Endothelial cell of umbilical vein (primary cell): ENCODE data around the gene HRH2.

Experiments
- CTCF ChIP-seq, 2 donors: IDR thresholded peaks; 1 replicate in 1 of 2; 2 replicates in 1 of 2; pipeline ENCODE4 v1.5.1; 2011; ENCODE audit warnings: low read length in 2 of 2, mild to moderate bottlenecking in 2 of 2, moderate library complexity in 2 of 2, control low read depth in 1 of 2, inconsistent platforms in 1 of 2, low read depth in 1 of 2; ENCODE audit not compliant: insufficient read depth in 1 of 2; ENCODE audit errors: extremely low read depth in 1 of 2
- EZH2 ChIP-seq: IDR thresholded peaks from 2 replicates; pipeline ENCODE4 v1.6.1; 2012; ENCODE audit warnings: borderline replicate concordance, low read depth, mild to moderate bottlenecking, moderate library complexity, low read length, inconsistent platforms; ENCODE audit not compliant: severe bottlenecking
- MYC ChIP-seq: IDR thresholded peaks from one replicate; pipeline ENCODE4 v1.6.1; 2011; ENCODE audit warnings: mild to moderate bottlenecking, low read depth, low read length
- POLR2A ChIP-seq: IDR thresholded peaks from 2 replicates; pipeline ENCODE4 v1.6.1; 2012; ENCODE audit warnings: low read depth, mild to moderate bottlenecking, control low read depth, low read length
- POLR2AphosphoS5 ChIP-seq: IDR thresholded peaks from 2 replicates; pipeline ENCODE4 v1.6.1; 2012; ENCODE audit warnings: low read depth, mild to moderate bottlenecking, control low read depth, low read length, moderate library complexity; ENCODE audit not compliant: insufficient read depth

DNA sequence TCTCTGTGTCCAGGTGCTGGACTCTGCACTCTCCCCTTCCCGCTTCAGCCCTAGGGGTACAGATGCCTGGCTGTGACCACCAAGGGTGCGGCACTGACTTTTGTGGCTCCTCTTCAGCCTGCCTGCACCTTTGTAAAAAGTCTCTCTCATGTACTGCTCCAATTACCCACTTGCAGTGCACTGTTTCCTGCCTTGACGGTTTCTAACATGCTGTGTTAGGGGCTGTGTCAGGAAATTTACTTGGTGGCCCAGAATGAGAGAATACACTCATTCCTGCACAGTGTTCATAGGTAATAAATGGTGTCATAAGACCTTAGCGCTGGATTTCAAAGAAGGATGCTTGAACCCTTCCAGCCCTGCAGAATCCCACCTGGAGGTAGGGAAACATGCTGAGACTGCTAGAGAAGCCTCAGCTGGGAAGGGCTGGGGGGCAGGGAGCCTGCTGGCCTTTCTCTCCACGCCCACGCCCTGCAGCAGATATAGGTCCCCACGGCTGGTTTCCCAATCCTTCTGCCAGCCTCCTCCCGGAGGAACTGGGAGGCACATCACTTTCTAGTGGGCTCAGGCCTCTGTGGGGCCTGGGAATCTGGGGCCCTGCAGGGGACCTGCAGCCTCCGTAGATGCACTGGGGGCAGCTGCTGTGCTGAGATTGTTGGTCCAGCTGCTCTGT lies 17.6 kb upstream of the HRH2 start:
- TF ChIP-seq MYC, result no peak
- no peak for TF ChIP-seq EZH2
- no peak for TF ChIP-seq CTCF (IDR thresholded peaks at IDR 0.05; ENCODE audit: extremely low read depth in 1 of 2, insufficient read depth in 1 of 2, low read depth in 1 of 2, low read length in 2 of 2)
- no peak for TF ChIP-seq POLR2A
- TF ChIP-seq POLR2AphosphoS5, result no peak
